ENCODE measurements around the gene NEUROD2. TPM values are rescaled to one million over a fixed set of nuclear protein-coding genes. Genes with fewer than 3 reads are reported as not detected.

The NEUROD2 gene
- total and polyA plus RNA-seq, 4 donors = not detected

- Histone ChIP-seq H3K27me3 (ENCODE audit: control insufficient read depth in 4 of 4, insufficient read depth in 4 of 4, low read length in 3 of 4) (peaks cover 15 to 28% (median 18%) of the 10 kb centered on the region in 4 donors), H3K27ac (ENCODE audit: low read depth in 1 of 2, low read length in 2 of 2) (no peak overlapping the region), H3K4me1 (ENCODE audit: control insufficient read depth in 4 of 4, insufficient read depth in 4 of 4, low read length in 3 of 4) (peaks cover 2 to 17% (median 9%) of the 10 kb centered on the region in 4 donors), H3K9ac (ENCODE audit: low read depth in 1 of 2, low read length in 2 of 2) (no peak overlapping the region), H3K36me3 (ENCODE audit: control insufficient read depth in 4 of 4, insufficient read depth in 3 of 4, low read depth in 1 of 4, low read length in 3 of 4) (no peaks in the 10 kb centered on the region), H3K4me3 (ENCODE audit: low read depth in 1 of 3, low read length in 3 of 3) (no peak overlapping the region), H3K9me3 (ENCODE audit: control insufficient read depth in 4 of 4, low read length in 3 of 4) (no peaks in the 10 kb centered on the region)
- DNase-seq (ENCODE audit: low spot score) = no peak
- 5% methylated on average over 13 of the region's 13 CpGs for WGBS
- TF ChIP-seq GABPA (IDR thresholded peaks at IDR 0.05 in 1 of 2, conservative IDR thresholded peaks at IDR 0.05 in 1 of 2) (no peak), FOXA1 (IDR thresholded peaks at IDR 0.05) (no peak), FOXA2 (IDR thresholded peaks at IDR 0.05) (no peak), EGR1 (IDR thresholded peaks at IDR 0.05; ENCODE audit: low read depth in 2 of 2) (no peak), REST (IDR thresholded peaks at IDR 0.05) (no peak), HNF4G (IDR thresholded peaks at IDR 0.05) (no peak), JUND (IDR thresholded peaks at IDR 0.05) (no peak), RXRA (IDR thresholded peaks at IDR 0.05) (no peak), SP1 (IDR thresholded peaks at IDR 0.05) (no peak), ATF3 (IDR thresholded peaks at IDR 0.05) (no peak), NR2F2 (IDR thresholded peaks at IDR 0.05) (no peak), MAX (IDR thresholded peaks at IDR 0.05) (no peak), ZBTB33 (IDR thresholded peaks at IDR 0.05) (no peak), CTCF (IDR thresholded peaks at IDR 0.05; ENCODE audit: low read depth, low read length, missing input control) (no peak), YY1 (IDR thresholded peaks at IDR 0.05) (no peak), RAD21 (IDR thresholded peaks at IDR 0.05) (no peak), HNF4A (conservative IDR thresholded peaks at IDR 0.05) (no peak)
Observed at GRCh38 chr17:39600288-39600996, 7.3 kb downstream of the NEUROD2 start.

Data from liver (tissue), 9 donors.